GM19463 (cell line): ENCODE data around the gene KANSL1.

Experiments used
- ATAC-seq: cut with Tn5 transposase; IDR thresholded peaks from one replicate; pipeline ENCODE4 v1.9.1; 2021; ENCODE audit warnings: mild to moderate bottlenecking, moderate library complexity; ENCODE audit not compliant: unreplicated experiment

KANSL1 gene

GRCh38 chr17:46085522-46085921 is 107.7 kb downstream of the KANSL1 start:
- no peak for ATAC-seq

- ATAC-seq = no peak
Observed at GRCh38 chr17:46082257-46082656, 111.0 kb downstream of the KANSL1 start.

- no peak for ATAC-seq
Observed at GRCh38 chr17:46081018-46081320, 112.3 kb downstream of the KANSL1 start.

GRCh38 chr17:46080118-46081017 is 112.9 kb downstream of the KANSL1 start:
- no peak for ATAC-seq

GRCh38 chr17:46078675-46079074 is 114.6 kb downstream of the KANSL1 start:
- ATAC-seq = no peak

- no peak for ATAC-seq
Observed at GRCh38 chr17:46074540-46074939, 118.7 kb downstream of the KANSL1 start.

- ATAC-seq = no peak
Observed at GRCh38 chr17:46072998-46073397, 120.2 kb downstream of the KANSL1 start.

GRCh38 chr17:46071796-46072195 is 121.4 kb downstream of the KANSL1 start:
- no peak for ATAC-seq

DNA sequence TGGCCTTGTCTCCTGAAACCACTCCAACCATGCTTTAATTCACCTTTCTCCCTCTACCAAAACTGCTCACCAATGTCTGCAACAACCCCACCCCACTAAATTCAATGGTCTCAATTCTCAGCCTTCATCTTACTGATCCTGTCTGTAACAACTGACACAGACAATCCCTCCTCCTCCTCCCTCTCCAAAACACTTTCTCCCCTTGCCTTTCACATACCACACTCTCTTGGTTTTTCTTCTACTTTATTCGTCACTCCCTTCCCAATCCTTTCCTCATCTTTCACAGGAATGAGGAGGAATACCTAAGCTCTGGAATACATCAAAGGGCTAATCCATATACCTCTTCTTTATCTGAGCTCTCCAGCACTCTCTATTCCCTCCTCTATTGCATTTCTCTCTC is 128.8 kb downstream of the KANSL1 start:
- no peak for ATAC-seq

DNA sequence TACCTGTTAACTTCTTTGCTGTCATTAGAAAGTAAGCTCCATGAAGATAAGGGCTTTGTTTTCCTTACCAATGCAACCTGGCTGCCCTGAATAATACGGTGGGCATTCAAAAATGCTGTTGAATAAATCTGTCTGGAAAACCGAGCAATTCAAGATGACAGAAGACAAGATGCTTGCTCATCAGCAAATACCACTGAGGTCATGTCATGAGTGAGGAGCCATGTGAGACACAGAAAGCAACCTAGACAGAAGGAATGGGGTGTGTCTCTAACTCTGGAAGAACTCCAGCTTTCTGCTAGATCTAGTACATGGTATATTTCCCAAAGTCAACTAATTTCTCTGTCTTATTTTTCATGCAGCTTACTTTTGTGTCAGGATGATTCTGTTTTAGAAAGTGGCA is 130.0 kb downstream of the KANSL1 start:
- ATAC-seq = no peak

- no peak for ATAC-seq
Observed at GRCh38 chr17:46061435-46061834, 131.8 kb downstream of the KANSL1 start.

GRCh38 chr17:46060461-46060860 is 132.8 kb downstream of the KANSL1 start:
- ATAC-seq = no peak

DNA sequence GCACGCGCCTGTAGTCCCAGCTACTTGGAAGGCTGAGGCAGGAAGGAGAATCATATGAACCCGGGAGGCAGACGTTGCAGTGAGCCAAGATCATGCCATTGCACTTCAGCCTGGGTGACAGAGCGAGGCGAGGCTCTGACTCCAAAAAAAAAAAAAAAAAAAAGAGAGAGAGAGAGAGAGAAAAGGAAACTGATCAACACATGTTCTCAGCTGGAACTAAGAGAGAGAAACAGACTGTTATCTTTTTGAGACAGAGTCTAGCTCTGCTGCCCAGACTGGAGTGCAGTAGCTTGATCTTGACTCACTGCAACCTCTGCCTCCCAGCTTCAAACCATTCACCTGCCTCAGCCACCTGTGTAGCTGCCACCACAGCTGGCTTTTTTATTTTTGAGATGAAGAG is 133.7 kb downstream of the KANSL1 start:
- no peak for ATAC-seq

GRCh38 chr17:46057366-46057765 is 135.9 kb downstream of the KANSL1 start:
- no peak for ATAC-seq

DNA sequence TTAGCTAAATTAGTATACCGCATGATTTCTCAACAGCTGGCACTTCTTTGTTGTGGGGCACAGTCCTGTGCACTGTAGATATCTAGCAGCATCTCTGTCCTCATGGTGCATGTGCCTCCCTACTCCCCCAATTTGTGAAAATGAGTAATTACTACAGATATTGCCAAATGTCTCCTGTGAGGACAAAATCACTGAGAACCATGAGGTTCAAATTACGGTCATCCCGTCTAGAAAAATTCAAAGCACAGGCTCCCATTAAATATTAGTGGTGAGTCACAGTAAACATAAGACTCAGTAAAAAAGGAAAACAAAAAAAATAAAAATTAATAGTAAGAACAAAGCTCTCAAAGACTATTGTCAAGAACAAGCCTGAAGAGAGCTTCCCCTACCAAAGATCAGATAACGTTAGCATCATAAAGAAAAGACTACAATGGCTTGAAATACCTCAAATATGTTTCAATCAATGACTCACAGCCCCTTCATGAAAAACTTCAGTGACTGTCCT is 136.4 kb downstream of the KANSL1 start:
- no peak for ATAC-seq

- ATAC-seq = no peak
Observed at GRCh38 chr17:46053911-46054534, 139.2 kb downstream of the KANSL1 start.

DNA sequence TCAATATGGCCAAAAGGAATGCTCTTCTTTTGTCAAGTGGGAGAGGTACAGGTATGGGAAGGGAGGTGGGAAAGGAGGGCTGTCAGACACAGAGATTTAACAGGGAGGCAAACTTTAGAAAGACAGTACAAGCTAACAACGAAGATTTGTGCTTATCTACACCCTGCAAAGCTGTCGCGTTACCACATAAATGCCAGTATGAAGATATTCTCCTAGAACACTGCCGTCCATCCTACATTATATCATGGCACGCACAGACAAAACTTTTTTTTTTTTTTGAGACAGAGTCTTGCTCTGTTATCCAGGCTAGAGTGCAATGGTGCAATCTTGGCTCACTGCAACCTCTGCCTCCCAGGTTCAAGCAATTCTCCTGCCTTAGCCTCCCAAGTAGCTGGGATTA is 143.6 kb downstream of the KANSL1 start:
- no peak for ATAC-seq

- no peak for ATAC-seq
Observed at GRCh38 chr17:46047856-46048255, 145.4 kb downstream of the KANSL1 start.

- no peak for ATAC-seq
Observed at GRCh38 chr17:46047398-46047797, 145.8 kb downstream of the KANSL1 start.

GRCh38 chr17:46046957-46047356 is 146.3 kb downstream of the KANSL1 start:
- no peak for ATAC-seq

- ATAC-seq = no peak
Observed at GRCh38 chr17:46045639-46046038, 147.6 kb downstream of the KANSL1 start.

GRCh38 chr17:46044989-46045388 is 148.2 kb downstream of the KANSL1 start:
- no peak for ATAC-seq
